ENCODE results near the gene FBXW8. TPM values are rescaled to one million over a fixed set of nuclear protein-coding genes. Genes with fewer than 3 reads are reported as not detected.

The FBXW8 gene
- polyA plus RNA-seq, 1 donor = 13.1 TPM

- no CpG with 5 or more reads among the region's 2 CpGs for WGBS (ENCODE audit: insufficient coverage, low lambda C conversion rate)
- H3K36me3 ChIP-seq (ENCODE audit: control insufficient read depth, insufficient read depth, low read length) = no peaks in the 10 kb centered on the region
- peaks cover 5% of the 10 kb centered on the region for H3K4me1 ChIP-seq (ENCODE audit: control insufficient read depth, insufficient read depth, low read length)
- H3K27me3 ChIP-seq (ENCODE audit: control insufficient read depth, insufficient read depth, low read length) = peaks cover 44% of the 10 kb centered on the region
- DNase-seq = no peak
- no peak overlapping the region for H3K27ac ChIP-seq (ENCODE audit: low read length)
- no peaks in the 10 kb centered on the region for H3K9me3 ChIP-seq (ENCODE audit: control insufficient read depth, low read depth, low read length)
- H3K4me3 ChIP-seq (ENCODE audit: low read length) = no peak overlapping the region
These were observed 25.3 kb upstream of the FBXW8 start for GRCh38 chr12:116885491-116885890.

- Histone ChIP-seq H3K27me3 (ENCODE audit: control insufficient read depth, insufficient read depth, low read length) (peaks cover 31% of the 10 kb centered on the region), H3K4me3 (ENCODE audit: low read length) (no peak overlapping the region), H3K27ac (ENCODE audit: low read length) (no peak overlapping the region), H3K36me3 (ENCODE audit: control insufficient read depth, insufficient read depth, low read length) (no peaks in the 10 kb centered on the region), H3K4me1 (ENCODE audit: control insufficient read depth, insufficient read depth, low read length) (no peaks in the 10 kb centered on the region), H3K9me3 (ENCODE audit: control insufficient read depth, low read depth, low read length) (no peaks in the 10 kb centered on the region)
- no CpG with 5 or more reads among the region's 1 CpG for WGBS (ENCODE audit: insufficient coverage, low lambda C conversion rate)
- no peak for DNase-seq
These were observed 23.5 kb upstream of the FBXW8 start for GRCh38 chr12:116887244-116887643.

DNA sequence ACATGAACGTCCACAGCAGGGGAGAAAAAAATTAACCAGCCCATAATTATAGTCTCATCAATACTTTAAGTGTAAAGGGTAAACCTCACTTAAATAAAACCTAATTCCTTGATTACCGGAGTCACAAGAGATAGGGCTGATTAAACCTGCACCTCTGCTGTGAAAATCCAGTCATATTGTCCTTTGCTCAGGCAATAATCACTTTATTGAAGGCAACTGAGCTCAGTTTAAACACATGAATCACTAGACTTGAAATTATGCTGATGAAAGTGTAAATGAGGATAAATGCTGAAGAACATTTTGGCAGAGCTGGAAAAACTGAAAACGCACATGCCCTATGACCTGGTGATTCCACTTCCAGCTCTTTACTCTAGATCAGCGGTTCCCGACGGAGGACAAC, 22.9 kb upstream of the FBXW8 start:
- H3K4me3 ChIP-seq (ENCODE audit: low read length) = no peak overlapping the region
- H3K27me3 ChIP-seq (ENCODE audit: control insufficient read depth, insufficient read depth, low read length) = peaks cover 28% of the 10 kb centered on the region
- whole genome bisulfite sequencing (ENCODE audit: insufficient coverage, low lambda C conversion rate) = no CpG with 5 or more reads among the region's 6 CpGs
- DNase-seq = peak in 1 of 2 donors; percentile 27
- no peaks in the 10 kb centered on the region for H3K36me3 ChIP-seq (ENCODE audit: control insufficient read depth, insufficient read depth, low read length)
- no peaks in the 10 kb centered on the region for H3K4me1 ChIP-seq (ENCODE audit: control insufficient read depth, insufficient read depth, low read length)
- no peaks in the 10 kb centered on the region for H3K9me3 ChIP-seq (ENCODE audit: control insufficient read depth, low read depth, low read length)
- H3K27ac ChIP-seq (ENCODE audit: low read length) = no peak overlapping the region

GRCh38 chr12:116890330-116890729, 20.4 kb upstream of the FBXW8 start:
- H3K36me3 ChIP-seq (ENCODE audit: control insufficient read depth, insufficient read depth, low read length) = no peaks in the 10 kb centered on the region
- no peaks in the 10 kb centered on the region for H3K9me3 ChIP-seq (ENCODE audit: control insufficient read depth, low read depth, low read length)
- DNase-seq = no peak
- H3K4me3 ChIP-seq (ENCODE audit: low read length) = no peak overlapping the region
- no CpG with 5 or more reads among the region's 2 CpGs for WGBS (ENCODE audit: insufficient coverage, low lambda C conversion rate)
- no peak overlapping the region for H3K27ac ChIP-seq (ENCODE audit: low read length)
- H3K4me1 ChIP-seq (ENCODE audit: control insufficient read depth, insufficient read depth, low read length) = no peaks in the 10 kb centered on the region
- H3K27me3 ChIP-seq (ENCODE audit: control insufficient read depth, insufficient read depth, low read length) = peaks cover 9% of the 10 kb centered on the region

GRCh38 chr12:116891019-116891418, 19.7 kb upstream of the FBXW8 start:
- Histone ChIP-seq H3K4me3 (ENCODE audit: low read length) (no peak overlapping the region), H3K27ac (ENCODE audit: low read length) (no peak overlapping the region), H3K36me3 (ENCODE audit: control insufficient read depth, insufficient read depth, low read length) (no peaks in the 10 kb centered on the region), H3K4me1 (ENCODE audit: control insufficient read depth, insufficient read depth, low read length) (no peaks in the 10 kb centered on the region), H3K9me3 (ENCODE audit: control insufficient read depth, low read depth, low read length) (no peaks in the 10 kb centered on the region), H3K27me3 (ENCODE audit: control insufficient read depth, insufficient read depth, low read length) (peaks cover 9% of the 10 kb centered on the region)
- no CpG with 5 or more reads among the region's 3 CpGs for WGBS (ENCODE audit: insufficient coverage, low lambda C conversion rate)
- DNase-seq = no peak

DNA sequence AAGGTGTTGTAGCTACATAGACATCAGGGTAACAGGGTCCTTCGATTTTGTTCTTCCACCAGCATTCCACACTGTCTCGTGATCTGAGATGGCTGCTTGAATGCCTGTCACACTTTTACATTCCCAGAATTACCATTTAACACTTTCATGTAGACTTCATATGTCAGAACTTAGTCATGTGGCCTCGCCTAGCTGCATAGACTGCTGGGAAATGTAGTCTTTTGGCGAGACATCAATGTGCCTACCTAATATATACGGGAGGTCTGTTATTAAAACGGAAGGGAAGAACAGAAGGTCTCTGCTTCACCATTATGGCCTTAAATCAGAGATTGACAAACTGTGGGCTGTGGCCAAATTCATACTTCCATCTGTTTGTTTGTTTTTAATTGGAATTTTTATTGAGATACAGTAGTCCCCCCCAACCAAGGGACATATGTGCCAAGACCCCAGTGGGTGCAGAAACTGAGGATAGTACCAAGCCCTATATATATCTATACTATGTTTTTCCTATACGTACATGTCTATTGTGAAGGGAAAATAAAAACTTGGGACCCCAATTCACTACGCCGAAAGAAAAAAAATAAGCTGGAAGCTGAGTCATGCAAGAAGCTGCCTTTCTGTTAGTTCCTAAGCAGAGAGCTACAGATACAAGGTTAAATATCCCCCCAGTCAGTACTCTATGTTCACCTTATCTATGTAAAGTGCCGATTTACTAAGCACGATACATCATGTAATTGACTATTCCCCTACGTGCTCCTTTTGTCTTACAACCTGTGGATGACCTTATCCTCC, 18.2 kb upstream of the FBXW8 start:
- 93% methylated on average over 3 of the region's 12 CpGs for WGBS (ENCODE audit: insufficient coverage, low lambda C conversion rate)
- Histone ChIP-seq H3K27ac (ENCODE audit: low read length) (no peak overlapping the region), H3K9me3 (ENCODE audit: control insufficient read depth, low read depth, low read length) (no peaks in the 10 kb centered on the region), H3K36me3 (ENCODE audit: control insufficient read depth, insufficient read depth, low read length) (no peaks in the 10 kb centered on the region), H3K27me3 (ENCODE audit: control insufficient read depth, insufficient read depth, low read length) (peaks cover 15% of the 10 kb centered on the region), H3K4me3 (ENCODE audit: low read length) (no peak overlapping the region), H3K4me1 (ENCODE audit: control insufficient read depth, insufficient read depth, low read length) (no peaks in the 10 kb centered on the region)
- no peak for DNase-seq

GRCh38 chr12:116894913-116895312, 15.8 kb upstream of the FBXW8 start:
- H3K4me1 ChIP-seq (ENCODE audit: control insufficient read depth, insufficient read depth, low read length) = no peaks in the 10 kb centered on the region
- no CpG with 5 or more reads among the region's 3 CpGs for WGBS (ENCODE audit: insufficient coverage, low lambda C conversion rate)
- H3K27ac ChIP-seq (ENCODE audit: low read length) = no peak overlapping the region
- peaks cover 22% of the 10 kb centered on the region for H3K27me3 ChIP-seq (ENCODE audit: control insufficient read depth, insufficient read depth, low read length)
- H3K36me3 ChIP-seq (ENCODE audit: control insufficient read depth, insufficient read depth, low read length) = no peaks in the 10 kb centered on the region
- no peak for DNase-seq
- H3K9me3 ChIP-seq (ENCODE audit: control insufficient read depth, low read depth, low read length) = no peaks in the 10 kb centered on the region
- H3K4me3 ChIP-seq (ENCODE audit: low read length) = no peak overlapping the region

GRCh38 chr12:116896411-116896924, 14.3 kb upstream of the FBXW8 start:
- no peak overlapping the region for H3K4me3 ChIP-seq (ENCODE audit: low read length)
- no peaks in the 10 kb centered on the region for H3K36me3 ChIP-seq (ENCODE audit: control insufficient read depth, insufficient read depth, low read length)
- no peaks in the 10 kb centered on the region for H3K9me3 ChIP-seq (ENCODE audit: control insufficient read depth, low read depth, low read length)
- peaks cover 20% of the 10 kb centered on the region for H3K27me3 ChIP-seq (ENCODE audit: control insufficient read depth, insufficient read depth, low read length)
- DNase-seq = no peak
- H3K4me1 ChIP-seq (ENCODE audit: control insufficient read depth, insufficient read depth, low read length) = no peaks in the 10 kb centered on the region
- no CpG with 5 or more reads among the region's 7 CpGs for WGBS (ENCODE audit: insufficient coverage, low lambda C conversion rate)
- H3K27ac ChIP-seq (ENCODE audit: low read length) = no peak overlapping the region

DNA sequence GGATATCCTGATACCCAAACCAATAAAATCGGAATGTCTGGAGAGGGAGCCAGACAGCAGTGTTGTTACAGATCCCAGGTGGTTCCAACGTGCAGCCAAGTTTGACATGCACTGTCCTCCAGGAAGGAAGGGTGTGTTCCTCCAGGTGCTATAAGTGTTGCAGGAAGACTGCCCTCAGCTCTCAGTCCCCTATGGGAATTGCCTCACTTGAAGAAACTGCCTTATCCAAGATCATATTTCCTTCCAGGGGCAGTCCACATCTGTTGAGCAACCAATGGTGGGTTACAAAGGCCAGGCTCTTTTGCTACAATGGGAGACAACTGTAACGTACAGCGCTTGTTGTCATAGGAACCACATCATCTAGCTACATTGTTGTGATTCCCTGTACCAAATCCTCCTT, 13.3 kb upstream of the FBXW8 start:
- 100% methylated on average over 1 of the region's 4 CpGs for WGBS (ENCODE audit: insufficient coverage, low lambda C conversion rate)
- Histone ChIP-seq H3K27ac (ENCODE audit: low read length) (no peak overlapping the region), H3K27me3 (ENCODE audit: control insufficient read depth, insufficient read depth, low read length) (peaks cover 17% of the 10 kb centered on the region)

DNA sequence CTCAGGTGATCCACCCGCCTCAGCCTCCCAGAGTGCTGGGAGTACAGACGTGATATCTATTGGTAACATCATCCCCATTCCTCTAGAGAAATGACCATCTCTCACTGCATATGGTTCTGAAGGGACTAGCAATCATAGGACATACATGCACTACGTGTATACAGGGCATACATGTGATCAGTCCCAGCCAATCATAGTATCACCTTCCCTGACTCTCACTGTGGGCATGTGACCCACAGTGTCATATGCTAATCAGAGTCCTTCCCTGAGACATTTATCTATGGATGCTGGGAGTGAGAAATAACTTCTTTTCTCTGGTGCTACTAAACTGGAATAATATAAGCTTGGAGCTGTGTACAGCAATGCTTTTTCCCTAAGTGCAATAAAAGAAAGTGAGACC, 12.1 kb upstream of the FBXW8 start:
- Histone ChIP-seq H3K9me3 (ENCODE audit: control insufficient read depth, low read depth, low read length) (no peaks in the 10 kb centered on the region), H3K27me3 (ENCODE audit: control insufficient read depth, insufficient read depth, low read length) (peaks cover 16% of the 10 kb centered on the region), H3K4me3 (ENCODE audit: low read length) (no peak overlapping the region), H3K4me1 (ENCODE audit: control insufficient read depth, insufficient read depth, low read length) (no peaks in the 10 kb centered on the region), H3K27ac (ENCODE audit: low read length) (no peak overlapping the region), H3K36me3 (ENCODE audit: control insufficient read depth, insufficient read depth, low read length) (no peaks in the 10 kb centered on the region)
- no peak for DNase-seq
- WGBS (ENCODE audit: insufficient coverage, low lambda C conversion rate) = no CpG with 5 or more reads among the region's 3 CpGs

More for the DNA sequence above, 13.3 kb upstream of the FBXW8 start:
- no peaks in the 10 kb centered on the region for H3K36me3 ChIP-seq (ENCODE audit: control insufficient read depth, insufficient read depth, low read length)
- H3K4me3 ChIP-seq (ENCODE audit: low read length) = no peak overlapping the region
- no peaks in the 10 kb centered on the region for H3K4me1 ChIP-seq (ENCODE audit: control insufficient read depth, insufficient read depth, low read length)
- no peaks in the 10 kb centered on the region for H3K9me3 ChIP-seq (ENCODE audit: control insufficient read depth, low read depth, low read length)
- no peak for DNase-seq

DNA sequence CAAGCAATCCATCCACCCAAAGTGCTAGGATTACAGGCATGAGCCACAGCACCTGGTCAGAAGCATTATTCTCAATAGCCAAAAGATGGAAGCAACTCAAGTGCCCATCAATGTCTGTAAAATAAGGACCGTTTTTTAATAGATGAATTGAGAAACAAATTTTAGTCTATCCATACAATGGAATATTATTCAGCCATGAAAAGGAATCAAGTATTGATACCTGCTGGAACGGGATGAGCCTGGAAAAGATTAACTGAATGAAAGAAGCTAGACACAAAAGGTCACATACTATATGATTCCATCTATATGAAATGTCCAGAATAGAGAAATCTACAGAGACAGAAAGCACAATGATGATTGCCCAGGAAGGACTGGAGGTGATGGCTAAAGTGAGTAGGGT, 9.1 kb upstream of the FBXW8 start:
- Histone ChIP-seq H3K27ac (ENCODE audit: low read length) (no peak overlapping the region), H3K4me3 (ENCODE audit: low read length) (no peak overlapping the region), H3K36me3 (ENCODE audit: control insufficient read depth, insufficient read depth, low read length) (no peaks in the 10 kb centered on the region), H3K9me3 (ENCODE audit: control insufficient read depth, low read depth, low read length) (no peaks in the 10 kb centered on the region), H3K27me3 (ENCODE audit: control insufficient read depth, insufficient read depth, low read length) (peaks cover 15% of the 10 kb centered on the region), H3K4me1 (ENCODE audit: control insufficient read depth, insufficient read depth, low read length) (no peaks in the 10 kb centered on the region)
- DNase-seq = no peak
- 79% methylated on average over 2 of the region's 2 CpGs for WGBS (ENCODE audit: insufficient coverage, low lambda C conversion rate)

Measured in large intestine (tissue), 3 donors.